ENCODE measurements around the gene PRR15L.
A peak's percentile ranks its signal among the peaks of the same experiment; 100 is the strongest.
"Not testable (repeated sequence)": the region's sequence is repeated elsewhere in the genome, so short reads cannot be mapped to it uniquely, and the experiment has no call there.

Gene PRR15L

DNA sequence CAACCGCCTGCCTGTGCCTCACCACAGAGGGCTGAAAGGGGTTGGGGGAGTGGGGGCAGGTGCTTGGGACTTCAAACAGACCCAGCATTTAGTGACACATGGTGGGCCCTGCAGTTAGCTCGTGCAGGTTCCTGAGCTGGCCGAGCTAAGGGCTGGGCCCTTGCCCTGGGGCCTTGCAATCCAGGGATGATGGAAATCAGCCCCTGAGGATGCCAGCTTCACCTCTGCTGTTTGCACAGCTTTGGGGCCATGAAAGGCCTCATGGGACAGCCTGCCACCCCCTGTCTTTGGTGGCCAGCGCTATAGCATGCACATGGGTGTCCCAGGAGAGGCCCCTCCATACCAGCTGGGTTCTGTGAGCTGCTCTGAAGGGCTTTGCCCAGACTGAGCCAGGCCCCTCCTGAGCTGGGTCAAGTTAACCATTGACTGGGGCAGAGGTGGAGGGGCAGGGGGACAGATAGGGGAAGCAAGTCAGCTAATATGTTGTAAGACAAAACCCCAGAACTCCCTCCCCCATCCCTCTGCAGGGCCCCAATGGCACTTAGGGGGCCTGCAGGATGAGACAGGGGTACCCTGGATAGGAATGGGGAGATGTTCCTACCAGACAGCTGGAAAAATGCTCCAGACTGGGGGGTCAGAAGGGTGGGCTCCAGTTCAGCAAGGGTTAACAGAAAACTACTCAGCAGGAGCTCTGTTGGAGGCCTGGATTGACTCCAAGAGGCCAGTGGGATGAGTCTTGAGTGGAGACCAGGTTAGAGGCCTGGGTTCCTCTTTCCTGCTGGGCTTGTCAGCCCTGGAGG is 692 bp downstream of the PRR15L start:
- FAIRE-seq, result no peak

DNA sequence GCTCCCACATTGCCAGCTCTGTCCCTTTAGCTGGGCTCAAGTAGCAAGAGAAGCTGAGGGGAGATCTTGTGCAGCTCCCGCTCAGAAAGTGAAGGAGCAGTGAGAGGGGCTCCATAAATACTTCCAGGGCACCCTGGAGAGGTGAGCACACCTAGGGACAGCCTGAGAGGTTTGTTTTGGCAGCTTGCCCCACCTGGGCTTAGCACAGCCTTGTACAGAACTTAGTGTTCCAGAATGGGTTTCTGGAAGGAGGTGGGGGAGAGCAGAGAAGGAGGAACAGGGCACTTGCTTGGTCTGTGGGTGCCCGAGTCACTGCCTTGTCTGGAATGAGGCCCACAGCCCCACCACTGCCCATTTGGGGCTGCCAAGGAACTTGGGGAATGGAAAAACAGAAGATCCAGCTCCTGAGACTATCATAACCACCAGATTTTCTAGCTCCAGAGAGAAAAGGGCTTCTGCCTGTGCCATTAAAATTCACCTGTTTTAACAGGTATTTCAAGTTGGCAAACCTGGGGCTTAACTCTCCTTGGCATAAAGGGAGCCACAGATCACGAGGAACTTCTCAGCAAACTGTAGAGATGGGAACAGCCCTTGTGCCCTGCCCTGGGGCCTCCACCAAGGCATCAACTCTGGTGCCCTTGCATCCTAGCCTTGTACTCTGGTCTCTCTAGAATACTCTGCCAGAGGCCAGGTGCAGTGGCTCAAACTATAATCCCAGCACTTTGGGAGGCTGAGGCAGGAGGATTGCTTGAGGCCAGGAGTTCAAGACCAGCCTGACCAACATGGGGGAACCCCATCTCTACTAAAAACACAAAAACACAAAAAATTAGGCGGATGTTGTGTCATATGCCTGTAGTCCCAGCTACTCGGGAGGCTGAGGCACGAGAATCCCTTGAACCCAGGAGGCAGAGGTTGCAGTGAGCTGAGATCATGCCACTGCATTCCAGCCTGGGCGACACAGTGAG is 1.9 kb downstream of the PRR15L start:
- FAIRE-seq, result no peak

DNA sequence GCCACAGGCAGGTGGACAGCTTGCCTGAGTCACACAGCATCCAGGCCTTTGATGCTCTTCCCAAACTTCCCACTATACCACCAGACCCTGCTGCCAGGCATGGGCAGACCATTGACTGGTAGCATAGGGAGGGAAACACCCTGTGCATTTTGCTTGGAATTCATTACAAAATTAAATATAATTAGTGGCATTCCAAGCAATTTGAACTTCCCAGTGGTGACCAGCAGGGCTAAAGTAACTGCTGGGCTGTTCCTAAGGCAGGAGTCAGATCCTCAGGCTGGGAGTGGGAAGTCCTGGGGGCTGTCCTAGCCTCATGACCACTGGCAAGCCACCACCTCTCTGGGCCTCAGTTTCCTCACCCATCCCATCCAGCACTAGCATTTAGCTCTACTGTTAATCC is 3.8 kb downstream of the PRR15L start:
- FAIRE-seq, result no peak

DNA sequence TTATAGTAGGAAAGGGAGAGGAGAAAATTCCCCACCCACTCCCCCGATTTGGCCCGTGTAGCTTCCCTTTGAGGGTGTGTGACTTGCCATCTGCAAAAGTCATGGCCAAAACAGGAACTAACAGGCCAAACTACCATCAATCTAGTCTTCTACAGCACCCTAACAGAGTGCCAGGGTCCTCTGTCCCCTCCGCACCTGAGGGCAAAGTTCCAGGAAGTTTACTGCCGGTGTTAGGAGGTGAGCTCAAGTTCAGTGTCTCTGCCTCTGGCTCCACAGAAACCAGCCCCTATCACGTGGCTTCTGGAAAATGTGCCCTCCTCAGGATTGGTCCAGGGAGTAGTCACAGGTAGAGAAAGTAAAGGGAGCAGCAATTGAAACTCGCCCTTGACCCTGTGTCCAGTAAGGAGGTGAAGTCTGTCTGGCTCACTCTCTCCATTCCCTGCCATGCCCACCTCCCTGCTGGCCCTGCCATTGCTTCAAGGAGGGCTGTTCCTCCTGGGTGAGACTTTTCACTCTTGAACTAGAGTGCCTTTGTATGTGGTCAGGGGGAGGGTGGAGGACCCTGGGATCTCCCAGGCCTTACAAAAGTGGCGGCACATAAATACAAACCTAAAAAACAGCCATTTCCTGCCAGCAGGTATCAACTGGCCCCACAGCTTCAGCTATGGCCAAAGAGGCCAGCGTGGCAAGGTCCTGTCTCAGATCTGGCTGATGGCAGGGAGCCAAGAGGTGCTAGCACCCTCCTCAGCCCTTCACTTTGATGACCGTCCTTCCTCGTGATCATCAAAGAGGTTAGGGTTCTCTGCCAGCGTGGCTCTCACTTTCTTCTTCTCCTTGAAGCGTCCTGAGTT is 5.3 kb downstream of the PRR15L start:
- no peak for FAIRE-seq

DNA sequence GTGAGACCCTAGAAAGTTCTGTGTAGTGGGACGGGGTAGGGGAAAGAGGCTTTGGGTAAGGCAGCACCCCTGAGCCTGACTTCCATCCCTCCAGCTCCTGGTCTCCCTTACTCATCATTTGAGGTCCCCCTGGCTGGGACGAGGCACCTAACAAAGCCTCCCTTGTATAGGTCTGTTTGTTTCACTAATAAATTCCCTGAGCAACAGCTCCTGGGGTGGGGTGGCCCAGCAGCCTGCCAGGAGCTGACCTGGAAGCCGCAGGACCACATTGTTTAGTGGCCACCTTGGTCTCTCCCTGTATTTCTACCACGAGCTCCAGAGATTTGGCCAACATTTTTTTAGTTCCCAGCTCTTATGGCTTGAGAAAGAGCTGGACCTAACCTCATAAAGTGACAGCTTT is 7.2 kb downstream of the PRR15L start:
- FAIRE-seq, result no peak

DNA sequence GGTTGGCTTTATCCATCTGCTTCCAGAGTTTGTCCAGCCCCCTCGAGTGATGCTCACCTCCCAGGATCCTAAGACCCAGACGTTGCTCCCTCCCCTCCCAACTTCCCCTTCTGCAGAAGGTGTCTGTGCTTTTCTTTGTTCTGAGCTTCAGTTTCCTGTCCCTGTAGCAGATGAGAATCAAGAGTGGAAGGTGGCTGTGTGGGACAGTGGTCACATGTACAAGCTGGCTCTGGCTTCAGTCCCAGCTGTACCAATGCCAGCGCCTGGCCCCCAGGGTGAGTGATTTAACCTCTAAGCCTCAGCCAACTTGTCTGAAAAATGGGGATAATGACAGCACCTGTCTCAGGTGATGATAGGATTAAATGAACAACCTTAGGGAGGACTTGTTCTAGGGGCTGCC is 7.7 kb downstream of the PRR15L start:
- FAIRE-seq, result no peak

DNA sequence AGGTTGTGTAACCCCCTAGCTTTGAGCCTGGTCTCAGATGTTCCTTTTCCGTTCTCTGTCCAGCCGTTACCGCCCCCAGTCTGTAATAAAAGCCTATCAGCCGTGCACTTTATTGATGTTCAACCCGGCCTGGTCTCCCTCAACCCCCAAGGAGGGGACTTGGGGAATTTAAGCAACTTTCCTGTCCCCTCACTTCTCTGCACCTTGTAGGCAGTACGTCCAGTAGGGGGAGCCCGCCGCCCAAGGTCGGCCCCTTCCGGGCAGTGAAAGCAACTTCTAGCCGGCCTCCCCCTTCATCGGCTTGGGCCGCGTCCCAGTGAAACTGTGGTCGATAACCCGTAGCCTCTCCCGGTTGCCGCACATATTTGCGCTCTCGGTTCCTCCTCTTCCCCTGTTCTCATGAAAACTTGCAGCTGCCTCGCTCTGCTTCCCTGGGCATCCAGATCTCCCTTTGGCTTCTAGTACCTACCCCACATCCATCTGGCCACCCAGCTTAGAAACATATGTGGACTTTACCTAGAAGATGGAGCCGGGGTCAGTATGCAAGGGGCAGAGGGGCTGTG is 8.4 kb downstream of the PRR15L start:
- FAIRE-seq, result no peak

DNA sequence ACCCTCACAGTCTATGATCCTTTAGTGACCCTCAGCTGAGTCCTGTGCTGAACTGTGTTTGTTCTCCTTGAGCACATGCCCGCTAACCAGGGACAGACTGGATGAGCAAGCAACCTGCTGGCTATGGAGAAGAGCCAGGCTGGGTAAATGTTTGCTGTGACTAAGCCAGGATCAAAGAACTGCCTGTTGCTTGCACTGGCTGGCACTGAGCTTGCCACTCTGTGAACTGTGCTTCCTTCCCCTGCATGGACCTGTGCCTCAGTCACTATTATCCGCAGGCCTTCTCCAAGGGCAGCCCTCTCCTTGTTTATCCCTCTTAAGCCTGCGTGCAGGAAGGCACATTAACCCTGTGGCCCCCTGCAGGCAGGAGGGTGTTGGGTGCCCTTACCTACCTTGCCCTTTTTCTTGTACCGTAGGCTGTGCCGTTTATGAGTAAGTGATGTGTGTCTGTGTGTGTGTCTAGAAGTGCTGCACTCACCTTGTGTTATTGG is 8.9 kb downstream of the PRR15L start:
- no peak for FAIRE-seq

DNA sequence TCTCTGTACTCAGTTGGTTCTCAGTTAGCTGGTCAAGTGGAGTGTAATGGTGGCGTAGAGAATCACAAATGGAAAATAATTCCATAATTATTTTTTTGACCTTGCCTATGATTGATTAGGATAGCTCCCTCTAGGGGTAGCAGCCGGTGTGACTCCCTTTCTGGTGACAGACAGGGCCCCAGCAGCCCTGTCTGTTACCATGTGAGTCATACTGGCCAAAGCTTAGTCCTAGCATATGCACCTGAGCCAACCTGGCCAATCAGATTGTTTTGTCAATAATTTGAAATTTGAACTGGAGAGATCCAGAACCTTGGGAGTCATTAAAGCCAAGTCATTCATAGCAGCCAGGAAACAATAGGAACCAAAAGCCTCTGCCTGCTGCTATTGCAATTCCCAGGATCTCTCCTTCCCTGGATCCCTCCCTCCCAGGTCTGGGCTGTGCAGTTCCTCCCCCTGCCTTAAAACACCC is 10.7 kb downstream of the PRR15L start:
- FAIRE-seq, result peak; percentile 8

DNA sequence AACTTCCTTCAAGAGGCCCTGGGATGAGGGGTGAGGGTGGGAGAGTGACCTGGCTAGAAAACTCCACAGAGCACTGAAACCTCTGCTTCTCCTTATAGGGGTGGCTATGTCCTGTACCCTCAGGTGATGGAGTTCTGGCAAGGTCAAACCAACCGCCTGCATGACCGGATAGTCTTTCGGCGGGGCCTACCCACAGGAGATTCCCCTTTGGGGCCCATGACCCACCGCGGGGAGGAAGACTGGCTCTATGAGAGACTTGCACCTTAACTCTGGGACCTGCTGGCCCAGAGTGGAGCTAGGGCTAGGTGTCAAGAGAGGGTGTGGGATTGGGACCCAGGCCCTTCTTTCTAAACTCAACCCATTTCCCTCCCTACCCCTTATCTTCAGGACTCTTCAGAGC is 11.2 kb downstream of the PRR15L start:
- FAIRE-seq, result no peak

DNA sequence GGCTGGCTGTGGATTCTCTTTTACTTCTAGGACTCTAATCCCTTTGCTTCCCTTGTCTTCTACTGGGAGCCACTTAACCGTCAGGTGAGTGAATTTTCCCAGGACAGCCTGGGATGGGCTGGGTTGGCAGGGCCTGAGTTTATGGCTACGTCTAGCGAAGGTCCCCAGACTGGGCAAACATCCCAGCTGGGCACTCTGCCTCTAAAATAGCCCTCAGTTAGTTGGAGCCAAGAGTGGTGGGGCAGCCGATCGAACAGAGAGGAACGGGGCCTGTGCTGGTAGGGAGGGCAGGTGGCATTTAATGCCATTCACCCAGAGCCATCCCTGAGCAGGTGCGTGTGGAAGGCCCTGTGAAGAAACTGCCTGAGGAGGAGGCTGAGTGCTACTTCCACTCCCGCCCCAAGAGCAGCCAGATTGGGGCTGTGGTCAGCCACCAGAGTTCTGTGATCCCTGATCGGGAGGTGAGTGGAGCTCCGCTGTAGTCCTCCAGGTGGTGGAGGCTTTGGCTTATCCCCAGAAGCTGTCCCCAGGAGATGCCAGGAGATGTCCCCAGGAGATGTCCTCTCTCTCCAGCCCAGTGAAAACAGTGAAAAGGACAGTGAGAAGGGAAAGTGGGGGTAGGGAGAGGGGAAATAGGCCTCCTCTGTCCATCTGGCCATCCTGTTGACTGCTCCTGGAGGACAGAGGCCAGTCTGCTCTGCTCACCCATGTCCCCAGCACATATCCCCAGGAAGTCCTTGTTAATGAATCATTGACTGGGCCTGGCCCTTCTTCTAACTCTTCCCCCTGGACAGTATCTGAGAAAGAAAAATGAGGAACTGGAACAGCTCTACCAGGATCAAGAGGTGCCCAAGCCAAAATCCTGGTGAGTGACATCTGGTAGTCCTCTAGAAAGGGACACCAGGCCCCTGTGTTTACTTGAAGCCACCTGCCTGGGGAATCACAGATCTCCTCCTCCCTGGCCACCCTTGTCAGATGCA is 11.9 kb downstream of the PRR15L start:
- FAIRE-seq, result no peak

DNA sequence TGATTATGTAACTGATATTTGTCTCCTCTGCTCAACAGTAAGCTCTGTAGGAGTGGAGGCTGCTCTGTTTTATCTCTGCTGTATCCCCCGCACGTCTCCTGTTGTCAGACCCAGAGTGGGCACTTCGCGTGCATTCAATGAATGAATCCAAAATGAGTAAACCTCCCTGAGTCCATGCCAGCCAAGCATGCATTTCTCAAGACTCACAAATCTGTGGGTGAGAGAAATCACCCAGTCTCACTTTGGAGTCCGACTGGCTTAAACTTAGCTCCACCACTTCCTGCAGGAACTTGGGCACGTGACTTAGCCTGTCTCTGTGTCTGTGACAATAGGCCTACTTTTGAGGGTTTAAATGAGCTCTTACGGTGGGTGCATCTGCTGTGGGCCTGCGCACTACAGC is 12.6 kb downstream of the PRR15L start:
- FAIRE-seq, result no peak

DNA sequence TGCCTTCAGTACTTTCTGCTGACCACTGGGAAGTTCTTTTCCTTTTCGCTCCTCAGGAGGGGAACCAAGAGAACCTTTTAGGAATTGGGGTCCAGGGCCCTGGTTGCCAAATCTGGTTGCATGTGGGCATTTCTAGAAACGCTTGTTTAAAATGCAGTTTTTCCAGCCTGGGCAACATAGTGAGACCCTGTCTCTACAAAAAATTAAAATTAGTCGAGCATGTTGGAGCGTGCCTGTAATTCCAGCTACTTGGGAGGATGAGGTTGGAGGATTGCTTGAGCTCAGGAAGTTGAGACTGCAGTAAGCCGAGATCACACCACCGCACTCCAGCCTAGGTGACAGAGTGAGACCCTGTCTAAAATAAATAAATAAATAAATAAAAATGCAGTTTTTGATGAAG is 15.1 kb downstream of the PRR15L start:
- no peak for FAIRE-seq

DNA sequence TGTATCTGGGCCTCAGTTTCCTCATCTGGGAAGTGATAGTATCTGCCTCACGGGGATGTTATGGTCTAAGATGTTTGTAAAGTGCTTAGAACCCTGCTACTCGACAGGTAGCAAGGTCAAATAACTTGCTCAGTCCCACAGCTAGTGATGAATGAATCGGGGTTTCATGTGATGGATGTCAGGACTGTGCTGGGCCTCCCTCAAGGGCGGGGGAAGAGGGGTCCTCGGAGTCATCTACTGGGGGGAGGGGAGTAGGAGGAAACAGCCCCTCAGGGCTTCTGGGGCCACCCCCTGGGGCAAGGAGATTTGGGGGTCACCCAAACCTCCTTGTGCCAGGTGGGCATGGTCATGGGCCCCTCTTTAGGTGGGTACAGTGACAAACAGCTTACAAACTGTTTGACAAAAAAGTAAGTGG is 15.6 kb downstream of the PRR15L start:
- no peak for FAIRE-seq

DNA sequence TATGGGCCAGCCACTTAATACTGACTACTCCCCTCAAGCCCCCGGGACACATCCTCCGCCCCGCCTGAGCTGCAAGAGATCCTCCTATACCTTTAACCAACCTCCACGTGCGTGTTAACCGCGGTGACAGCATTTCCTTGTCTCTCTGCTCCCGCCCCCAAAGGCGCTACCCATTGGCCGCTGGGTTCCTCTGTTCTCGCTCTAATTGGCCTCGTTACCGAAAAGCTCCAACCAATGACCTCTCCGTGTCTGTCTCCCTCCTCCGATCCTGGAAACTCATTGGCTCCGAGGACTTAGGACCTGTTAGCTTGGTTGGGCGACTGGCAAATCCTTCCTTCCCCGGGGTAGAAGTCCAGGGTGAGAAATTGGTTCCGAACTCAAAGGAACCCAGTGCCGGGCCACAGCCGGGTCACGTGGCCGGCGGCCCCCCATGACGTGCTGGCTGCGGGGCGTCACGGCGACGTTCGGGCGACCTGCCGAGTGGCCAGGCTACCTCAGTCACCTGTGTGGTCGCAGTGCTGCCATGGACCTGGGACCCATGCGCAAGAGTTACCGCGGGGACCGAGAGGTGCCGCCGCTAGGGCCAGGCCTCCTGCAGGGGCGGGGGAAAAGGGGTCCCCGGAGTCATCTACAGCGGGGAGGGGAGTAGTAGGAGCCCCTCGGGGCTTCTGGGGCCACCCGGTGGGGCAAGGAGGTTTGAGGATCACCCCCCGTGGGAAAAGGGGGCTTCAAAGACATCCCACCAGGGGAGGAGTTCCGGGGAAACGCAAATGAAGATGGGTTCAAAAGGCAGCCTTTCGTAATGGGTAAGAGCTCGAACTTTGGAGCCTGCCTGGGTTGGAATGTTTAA is 16.2 kb downstream of the PRR15L start, which contains the start of gene PNPO:
Gene PNPO, plus strand, starts transcription at position 326 of the 850 bp plus-strand sequence. Its CDS starts 105 bp downstream, at position 431.
- FAIRE-seq, result peak; percentile 96

DNA sequence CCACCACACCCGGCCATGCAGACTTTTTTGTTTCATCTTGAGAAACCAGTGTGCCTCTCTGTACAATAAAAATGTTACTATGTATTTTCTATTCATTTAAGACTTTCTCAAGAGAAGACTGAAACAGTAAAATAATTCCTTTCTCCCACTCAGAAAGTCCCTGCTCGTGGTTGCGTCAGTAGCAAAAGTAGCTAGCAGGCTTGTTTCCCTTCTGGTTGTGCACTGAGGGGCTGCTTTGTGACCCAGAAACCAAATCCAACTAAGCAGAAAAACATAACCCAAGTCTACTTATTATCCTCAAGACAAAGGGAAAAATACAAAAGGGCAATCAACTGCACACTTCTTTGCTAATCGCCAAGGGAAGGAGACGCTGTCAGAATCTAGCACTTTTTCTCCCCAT is 19.7 kb downstream of the PRR15L start:
- FAIRE-seq, result no peak

DNA sequence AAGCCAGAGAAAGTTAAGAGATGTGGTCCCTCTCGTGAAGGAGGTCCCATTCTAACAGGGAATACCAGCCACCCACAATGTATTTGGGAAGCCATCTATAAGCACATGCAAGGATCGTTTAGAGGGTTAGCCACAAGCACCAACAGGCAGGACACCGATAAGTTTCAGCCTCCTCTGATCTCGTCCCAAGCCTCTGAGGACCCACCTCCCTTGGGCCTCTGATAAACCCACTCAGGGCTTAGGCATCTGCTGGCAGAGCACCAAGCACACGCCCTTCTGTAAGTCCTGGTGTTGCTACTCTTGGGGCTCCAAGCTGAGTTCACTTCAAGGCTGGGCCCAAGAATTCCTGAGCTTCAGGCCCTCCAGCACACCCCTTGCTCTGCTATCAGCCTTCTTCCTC is 21.7 kb downstream of the PRR15L start:
- FAIRE-seq, result no peak

DNA sequence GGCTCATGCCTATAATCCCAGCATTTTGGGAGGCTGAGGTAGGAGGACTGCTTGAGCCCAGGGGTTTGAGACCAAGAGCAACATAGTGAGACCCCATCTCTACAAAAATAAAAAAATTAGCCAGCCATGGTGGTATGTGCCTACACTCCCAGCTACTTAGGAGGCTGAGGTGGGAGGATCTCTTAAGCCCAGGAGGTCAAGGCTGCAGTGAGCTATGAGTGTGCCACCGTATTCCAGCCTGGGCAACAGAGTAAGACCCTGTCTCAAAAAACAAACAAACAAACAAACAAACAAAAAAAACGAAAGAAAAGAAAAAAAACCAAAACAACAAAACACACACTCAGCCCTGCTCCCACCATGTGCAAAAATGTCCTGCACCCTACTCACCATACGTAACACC is 22.2 kb downstream of the PRR15L start:
- FAIRE-seq, result not testable (repeated sequence)

DNA sequence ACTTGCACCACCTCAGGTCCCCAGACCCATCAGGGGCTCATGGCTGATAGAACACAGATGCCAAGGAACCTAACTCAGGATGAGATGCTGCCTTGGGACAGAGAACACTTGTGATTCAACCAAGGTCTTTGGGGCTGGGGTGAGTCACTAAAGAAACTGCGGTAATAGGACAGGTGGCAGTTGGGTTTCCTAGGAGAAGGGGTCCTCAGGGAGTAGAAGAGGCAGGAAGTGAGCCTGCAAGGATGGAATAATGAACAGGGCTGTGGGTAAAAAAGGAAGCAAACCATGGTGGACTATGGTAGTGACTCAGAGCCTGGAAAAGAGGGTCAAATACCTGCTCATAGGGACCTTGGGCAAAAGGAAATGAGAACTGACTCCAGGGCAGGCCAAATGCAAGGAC is 22.8 kb downstream of the PRR15L start:
- no peak for FAIRE-seq

DNA sequence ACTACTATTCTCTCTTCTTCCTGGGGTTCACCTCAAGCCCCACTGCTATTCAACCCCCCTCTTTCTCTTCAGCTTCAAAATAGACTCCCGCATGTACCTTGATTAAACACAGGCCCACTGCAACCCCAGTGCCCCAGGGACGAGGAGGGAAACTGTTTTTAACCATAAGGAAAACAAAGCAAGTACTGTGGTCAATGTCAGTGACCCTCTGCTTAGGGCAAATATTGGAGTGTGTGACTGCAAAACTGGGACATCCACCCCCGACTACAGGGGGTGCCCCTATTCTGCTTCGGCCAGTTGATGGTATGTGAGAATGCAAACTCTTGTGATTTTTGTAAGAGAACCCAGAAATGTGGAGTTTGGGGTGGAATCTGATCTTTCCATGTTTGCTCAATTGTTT is 25.8 kb downstream of the PRR15L start:
- no peak for FAIRE-seq

Data from endometrium (tissue), 2 donors.